HepG2 (cell line): Measurements from ENCODE around the gene DOK7.

Experiments used
- ATF7 ChIP-seq, 2 experiments: fragments of 450-650 bp in 1 of 2; sonication (generic) in 1 of 2; formaldehyde crosslinking in 1 of 2; IDR thresholded peaks; 2 replicates each; pipeline versions ENCODE4 v1.4.0 to v1.6.1; 2016 to 2020; ENCODE audit warnings: antibody characterized with exemption in 1 of 2, mild to moderate bottlenecking in 1 of 2, missing genetic modification reagents in 1 of 2
- MYC ChIP-seq: sonication (generic); formaldehyde crosslinking; IDR thresholded peaks from 2 replicates; pipeline ENCODE4 v1.9.0; 2021; ENCODE audit warnings: missing genetic modification reagents, borderline replicate concordance
- PITX1 ChIP-seq: sonication (generic); formaldehyde crosslinking; IDR thresholded peaks from 2 replicates; pipeline ENCODE4 v1.5.1; 2020; ENCODE audit warnings: mild to moderate bottlenecking, missing genetic modification reagents
- POLR2A ChIP-seq, 2 experiments: IDR thresholded peaks; 2 replicates each; pipeline ENCODE4 v1.6.1; 2011; ENCODE audit warnings: low read depth in 2 of 2, low read length in 2 of 2, mild to moderate bottlenecking in 1 of 2, moderate library complexity in 1 of 2; ENCODE audit not compliant: insufficient read depth in 1 of 2
- POLR2AphosphoS5 ChIP-seq: IDR thresholded peaks from 2 replicates; pipeline ENCODE4 v1.6.1; 2012; ENCODE audit warnings: low read depth, low read length
- PRDM4 ChIP-seq: sonication (generic); formaldehyde crosslinking; IDR thresholded peaks from 2 replicates; pipeline ENCODE4 v1.9.0; 2021; ENCODE audit warnings: missing genetic modification reagents, borderline replicate concordance
- SRF ChIP-seq: IDR thresholded peaks from 2 replicates; pipeline ENCODE4 v1.6.1; 2011; ENCODE audit warnings: mild to moderate bottlenecking, low read depth, low read length, moderate library complexity
- ZBTB7A ChIP-seq: sonication (generic); formaldehyde crosslinking; IDR thresholded peaks from 2 replicates; pipeline ENCODE4 v1.8.0; 2022; ENCODE audit warnings: mild to moderate bottlenecking, missing genetic modification reagents
- ZNF598 ChIP-seq: sonication (generic); formaldehyde crosslinking; IDR thresholded peaks from 2 replicates; pipeline ENCODE4 v1.5.1; 2020; ENCODE audit warnings: mild to moderate bottlenecking, missing genetic modification reagents, borderline replicate concordance

- no peak for TF ChIP-seq MYC (CRISPR knock-in tag)
- TF ChIP-seq ZBTB7A (CRISPR knock-in tag), result no peak
- TF ChIP-seq POLR2AphosphoS5, result no peak
- no peak for TF ChIP-seq ATF7 (IDR thresholded peaks at IDR 0.05)
- no peak for TF ChIP-seq ATF7 (CRISPR knock-in tag; IDR thresholded peaks at IDR 0.05)
- no peak for TF ChIP-seq PRDM4
- no peak for TF ChIP-seq ZNF598 (CRISPR knock-in tag)
- TF ChIP-seq PITX1 (CRISPR knock-in tag), result no peak
- TF ChIP-seq POLR2A (IDR thresholded peaks at IDR 0.05; ENCODE audit: insufficient read depth in 1 of 2, low read depth in 2 of 2, low read length in 2 of 2), result no peak
- no peak for TF ChIP-seq SRF
Measured at GRCh38 chr4:3489451-3489962, 26.4 kb downstream of the DOK7 start.
